Activated naive CD8-positive, alpha-beta T cell treated with anti-CD3 and anti-CD28 coated beads for 36 hours (primary cell): ENCODE data around the gene ANKRD6. TPM values are rescaled to one million over a fixed set of nuclear protein-coding genes. Genes with fewer than 3 reads are reported as not detected.

Source experiments
- DNase-seq: peaks from one replicate; pipeline ENCODE4 v3.0.0; 2021
- H3K27ac Mint-ChIP-seq: one replicate; pipeline ENCODE4 v1.8.0; 2022; ENCODE audit warnings: mild to moderate bottlenecking, moderate library complexity, mixed read lengths
- H3K27me3 Mint-ChIP-seq: one replicate; pipeline ENCODE4 v1.8.0; 2022; ENCODE audit warnings: mild to moderate bottlenecking, mixed read lengths
- H3K36me3 Mint-ChIP-seq: one replicate; pipeline ENCODE4 v1.8.0; 2021; ENCODE audit warnings: mild to moderate bottlenecking, mixed read lengths
- H3K4me1 Mint-ChIP-seq: one replicate; pipeline ENCODE4 v1.8.0; 2021; ENCODE audit warnings: mixed read lengths
- H3K4me3 Mint-ChIP-seq: one replicate; pipeline ENCODE4 v1.8.0; 2022; ENCODE audit warnings: mild to moderate bottlenecking, moderate library complexity, mixed read lengths
- H3K9me3 Mint-ChIP-seq: one replicate; pipeline ENCODE4 v1.8.0; 2022; ENCODE audit warnings: mixed read lengths
- total RNA-seq, 2 experiments: library from RNA; stranded (reverse); gene quantifications; one replicate each; pipeline ENCODE4 v1.2.3, GENCODE V29; 2021

Gene ANKRD6
- total RNA-seq, 2 experiments from 2014 or later, result 2.0 to 2.2 TPM

GRCh38 chr6:89661559-89661958 is 228.6 kb downstream of the ANKRD6 start:
- DNase-seq, result no peak
- Mint-ChIP-seq H3K9me3 (no peaks in the 10 kb centered on the region), H3K4me1 (no peaks in the 10 kb centered on the region), H3K4me3 (no peak overlapping the region), H3K27me3 (no peaks in the 10 kb centered on the region), H3K36me3 (peaks cover 13% of the 10 kb centered on the region), H3K27ac (no peak overlapping the region)

GRCh38 chr6:89662659-89663223 is 229.8 kb downstream of the ANKRD6 start:
- no peak overlapping the region for H3K27ac Mint-ChIP-seq
- H3K36me3 Mint-ChIP-seq, result peaks cover 13% of the 10 kb centered on the region
- DNase-seq, result no peak
- no peaks in the 10 kb centered on the region for H3K9me3 Mint-ChIP-seq
- H3K4me1 Mint-ChIP-seq, result no peaks in the 10 kb centered on the region
- no peaks in the 10 kb centered on the region for H3K27me3 Mint-ChIP-seq
- H3K4me3 Mint-ChIP-seq, result no peak overlapping the region

GRCh38 chr6:89667872-89668556 is 235.1 kb downstream of the ANKRD6 start:
- H3K27me3 Mint-ChIP-seq, result no peaks in the 10 kb centered on the region
- H3K4me3 Mint-ChIP-seq, result no peak overlapping the region
- no peak overlapping the region for H3K27ac Mint-ChIP-seq
- H3K36me3 Mint-ChIP-seq, result peaks cover 23% of the 10 kb centered on the region
- H3K9me3 Mint-ChIP-seq, result no peaks in the 10 kb centered on the region
- no peak for DNase-seq
- no peaks in the 10 kb centered on the region for H3K4me1 Mint-ChIP-seq

GRCh38 chr6:89669002-89669401 is 236.1 kb downstream of the ANKRD6 start:
- no peaks in the 10 kb centered on the region for H3K9me3 Mint-ChIP-seq
- H3K27ac Mint-ChIP-seq, result no peak overlapping the region
- H3K36me3 Mint-ChIP-seq, result peaks cover 19% of the 10 kb centered on the region
- DNase-seq, result no peak
- no peak overlapping the region for H3K4me3 Mint-ChIP-seq
- H3K27me3 Mint-ChIP-seq, result no peaks in the 10 kb centered on the region
- H3K4me1 Mint-ChIP-seq, result no peaks in the 10 kb centered on the region

- Mint-ChIP-seq H3K36me3 (peaks cover 21% of the 10 kb centered on the region), H3K4me1 (no peaks in the 10 kb centered on the region), H3K27me3 (no peaks in the 10 kb centered on the region), H3K9me3 (no peaks in the 10 kb centered on the region), H3K4me3 (no peak overlapping the region), H3K27ac (no peak overlapping the region)
- no peak for DNase-seq
Observed at GRCh38 chr6:89670935-89671565, 238.1 kb downstream of the ANKRD6 start.

GRCh38 chr6:89675949-89676748 is 243.2 kb downstream of the ANKRD6 start:
- Mint-ChIP-seq H3K27ac (no peak overlapping the region), H3K9me3 (no peaks in the 10 kb centered on the region), H3K4me1 (no peaks in the 10 kb centered on the region), H3K4me3 (no peak overlapping the region), H3K36me3 (peaks cover 24% of the 10 kb centered on the region), H3K27me3 (no peaks in the 10 kb centered on the region)
- DNase-seq, result no peak

- no peak overlapping the region for H3K27ac Mint-ChIP-seq
- DNase-seq, result no peak
- H3K4me3 Mint-ChIP-seq, result no peak overlapping the region
- no peaks in the 10 kb centered on the region for H3K9me3 Mint-ChIP-seq
- H3K27me3 Mint-ChIP-seq, result no peaks in the 10 kb centered on the region
- peaks cover 19% of the 10 kb centered on the region for H3K36me3 Mint-ChIP-seq
- no peaks in the 10 kb centered on the region for H3K4me1 Mint-ChIP-seq
Observed at GRCh38 chr6:89678531-89678930, 245.6 kb downstream of the ANKRD6 start.

GRCh38 chr6:89679215-89680120 is 246.5 kb downstream of the ANKRD6 start:
- Mint-ChIP-seq H3K4me1 (no peaks in the 10 kb centered on the region), H3K27ac (no peak overlapping the region), H3K27me3 (no peaks in the 10 kb centered on the region), H3K4me3 (no peak overlapping the region), H3K9me3 (no peaks in the 10 kb centered on the region), H3K36me3 (peaks cover 21% of the 10 kb centered on the region)
- no peak for DNase-seq

GRCh38 chr6:89680150-89680549 is 247.2 kb downstream of the ANKRD6 start:
- H3K9me3 Mint-ChIP-seq, result no peaks in the 10 kb centered on the region
- peaks cover 28% of the 10 kb centered on the region for H3K36me3 Mint-ChIP-seq
- H3K4me3 Mint-ChIP-seq, result no peak overlapping the region
- H3K27ac Mint-ChIP-seq, result no peak overlapping the region
- H3K4me1 Mint-ChIP-seq, result no peaks in the 10 kb centered on the region
- H3K27me3 Mint-ChIP-seq, result no peaks in the 10 kb centered on the region
- DNase-seq, result no peak

GRCh38 chr6:89680551-89680950 is 247.6 kb downstream of the ANKRD6 start:
- no peak for DNase-seq
- H3K4me1 Mint-ChIP-seq, result no peaks in the 10 kb centered on the region
- H3K4me3 Mint-ChIP-seq, result no peak overlapping the region
- H3K36me3 Mint-ChIP-seq, result peaks cover 32% of the 10 kb centered on the region
- no peak overlapping the region for H3K27ac Mint-ChIP-seq
- H3K27me3 Mint-ChIP-seq, result no peaks in the 10 kb centered on the region
- no peaks in the 10 kb centered on the region for H3K9me3 Mint-ChIP-seq

- DNase-seq, result no peak
- H3K27me3 Mint-ChIP-seq, result no peaks in the 10 kb centered on the region
- H3K4me3 Mint-ChIP-seq, result no peak overlapping the region
- no peak overlapping the region for H3K27ac Mint-ChIP-seq
- peaks cover 27% of the 10 kb centered on the region for H3K36me3 Mint-ChIP-seq
- no peaks in the 10 kb centered on the region for H3K9me3 Mint-ChIP-seq
- H3K4me1 Mint-ChIP-seq, result no peaks in the 10 kb centered on the region
Observed at GRCh38 chr6:89681983-89682564, 249.1 kb downstream of the ANKRD6 start.

- H3K27ac Mint-ChIP-seq, result no peak overlapping the region
- peaks cover 32% of the 10 kb centered on the region for H3K36me3 Mint-ChIP-seq
- no peaks in the 10 kb centered on the region for H3K4me1 Mint-ChIP-seq
- H3K4me3 Mint-ChIP-seq, result no peak overlapping the region
- no peaks in the 10 kb centered on the region for H3K9me3 Mint-ChIP-seq
- DNase-seq, result no peak
- H3K27me3 Mint-ChIP-seq, result no peaks in the 10 kb centered on the region
Observed at GRCh38 chr6:89682991-89683390, 250.0 kb downstream of the ANKRD6 start.
